HUES64 (cell line): ENCODE results near the gene PDIK1L.

ENCODE experiments used
- H3K27ac ChIP-seq: 2 replicates; pipeline ENCODE4 v1.7.0; 2013; ENCODE audit warnings: low read depth, low read length, inconsistent platforms
- H3K27me3 ChIP-seq: 2 replicates; pipeline ENCODE4 v1.6.1; 2013; ENCODE audit warnings: mild to moderate bottlenecking, low read length; ENCODE audit not compliant: insufficient read depth
- H3K36me3 ChIP-seq: 2 replicates; pipeline ENCODE4 v1.6.1; 2013; ENCODE audit warnings: mild to moderate bottlenecking, low read length; ENCODE audit not compliant: insufficient read depth
- H3K4me1 ChIP-seq: 2 replicates; pipeline ENCODE4 v1.6.1; 2013; ENCODE audit warnings: mild to moderate bottlenecking, low read length, moderate library complexity; ENCODE audit not compliant: insufficient read depth
- H3K4me3 ChIP-seq: 2 replicates; pipeline ENCODE4 v1.5.1; 2013; ENCODE audit warnings: mild to moderate bottlenecking, low read length, moderate library complexity
- H3K9ac ChIP-seq: 2 replicates; pipeline ENCODE4 v1.6.1; 2013; ENCODE audit warnings: mild to moderate bottlenecking, low read depth, low read length
- H3K9me3 ChIP-seq: 2 replicates; pipeline ENCODE4 v1.6.1; 2013; ENCODE audit warnings: low read depth, low read length; ENCODE audit not compliant: insufficient read depth
- WGBS: fragments of 150-250, 120-280 bp; methylation state at CpG from one replicate; pipeline ENCODE4 v1.1.7; 2013; ENCODE audit warnings: missing lambda C conversion rate; 5-methylcytosine and 5-hydroxymethylcytosine counted together

Gene PDIK1L

GRCh38 chr1:26124418-26125331 lies 13.1 kb downstream of the PDIK1L start:
- Histone ChIP-seq H3K36me3 (peaks cover 5% of the 10 kb centered on the region; the same call in 1 of the 2 replicates), H3K9ac (no peak overlapping the region), H3K9me3 (no peaks in the 10 kb centered on the region), H3K4me3 (no peak overlapping the region), H3K27ac (no peak overlapping the region), H3K27me3 (no peaks in the 10 kb centered on the region), H3K4me1 (peaks cover 12% of the 10 kb centered on the region)
- 93% methylated on average over 3 of the region's 4 CpGs for WGBS

GRCh38 chr1:26125382-26125781 lies 13.8 kb downstream of the PDIK1L start:
- Histone ChIP-seq H3K36me3 (peaks cover 4% of the 10 kb centered on the region; the same call in 1 of the 2 replicates), H3K4me1 (peaks cover 12% of the 10 kb centered on the region), H3K4me3 (no peak overlapping the region), H3K9me3 (no peaks in the 10 kb centered on the region), H3K9ac (no peak overlapping the region), H3K27ac (no peak overlapping the region), H3K27me3 (no peaks in the 10 kb centered on the region)

- peaks cover 12% of the 10 kb centered on the region for H3K4me1 ChIP-seq
- peaks cover 2% of the 10 kb centered on the region; the same call in 1 of the 2 replicates for H3K36me3 ChIP-seq
- no peak overlapping the region for H3K27ac ChIP-seq
- 100% methylated on average over 1 of the region's 1 CpG for WGBS
- H3K27me3 ChIP-seq, result no peaks in the 10 kb centered on the region
- no peak overlapping the region for H3K9ac ChIP-seq
- no peak overlapping the region for H3K4me3 ChIP-seq
- no peaks in the 10 kb centered on the region for H3K9me3 ChIP-seq
Observed at GRCh38 chr1:26125946-26126320, 14.3 kb downstream of the PDIK1L start.

GRCh38 chr1:26126321-26127084 lies 14.9 kb downstream of the PDIK1L start:
- Histone ChIP-seq H3K27ac (no peak overlapping the region), H3K4me1 (peaks cover 12% of the 10 kb centered on the region), H3K9ac (no peak overlapping the region)

GRCh38 chr1:26127235-26128163 lies 15.9 kb downstream of the PDIK1L start:
- Histone ChIP-seq H3K4me3 (no peak overlapping the region), H3K27me3 (no peaks in the 10 kb centered on the region), H3K27ac (no peak overlapping the region), H3K9me3 (no peaks in the 10 kb centered on the region), H3K36me3 (0 out of 2 replicates have a peak, but pooled peaks cover 2% of the 10 kb centered on the region), H3K9ac (no peak overlapping the region), H3K4me1 (peaks cover 12% of the 10 kb centered on the region)
- WGBS, result 72% methylated on average over 12 of the region's 13 CpGs

More at GRCh38 chr1:26126321-26127084, 14.9 kb downstream of the PDIK1L start:
- Histone ChIP-seq H3K9me3 (no peaks in the 10 kb centered on the region), H3K36me3 (peaks cover 2% of the 10 kb centered on the region; the same call in 1 of the 2 replicates), H3K4me3 (no peak overlapping the region), H3K27me3 (no peaks in the 10 kb centered on the region)
- WGBS, result 80% methylated on average over 6 of the region's 9 CpGs

- Histone ChIP-seq H3K27ac (no peak overlapping the region), H3K36me3 (no peaks in the 10 kb centered on the region), H3K27me3 (no peaks in the 10 kb centered on the region), H3K4me1 (peaks cover 12% of the 10 kb centered on the region), H3K9ac (no peak overlapping the region), H3K4me3 (no peak overlapping the region), H3K9me3 (no peaks in the 10 kb centered on the region)
- 91% methylated on average over 4 of the region's 4 CpGs for WGBS
Observed at GRCh38 chr1:26129778-26130177, 18.2 kb downstream of the PDIK1L start.

- 76% methylated on average over 1 of the region's 1 CpG for WGBS
- no peak overlapping the region for H3K9ac ChIP-seq
Observed at GRCh38 chr1:26130695-26131094, 19.1 kb downstream of the PDIK1L start.

GRCh38 chr1:26132128-26132833 lies 20.7 kb downstream of the PDIK1L start:
- Histone ChIP-seq H3K36me3 (no peaks in the 10 kb centered on the region), H3K4me1 (peaks cover 4% of the 10 kb centered on the region; the same call in 1 of the 2 replicates), H3K27ac (no peak overlapping the region), H3K9ac (no peak overlapping the region), H3K4me3 (no peak overlapping the region), H3K9me3 (no peaks in the 10 kb centered on the region), H3K27me3 (no peaks in the 10 kb centered on the region)
- WGBS, result 80% methylated on average over 4 of the region's 5 CpGs

More at GRCh38 chr1:26130695-26131094, 19.1 kb downstream of the PDIK1L start:
- no peaks in the 10 kb centered on the region for H3K27me3 ChIP-seq
- no peak overlapping the region for H3K4me3 ChIP-seq
- no peaks in the 10 kb centered on the region for H3K9me3 ChIP-seq
- H3K4me1 ChIP-seq, result peaks cover 12% of the 10 kb centered on the region
- H3K36me3 ChIP-seq, result no peaks in the 10 kb centered on the region
- H3K27ac ChIP-seq, result no peak overlapping the region

GRCh38 chr1:26132834-26133167 lies 21.2 kb downstream of the PDIK1L start:
- Histone ChIP-seq H3K4me3 (no peak overlapping the region), H3K27me3 (no peaks in the 10 kb centered on the region), H3K9me3 (no peaks in the 10 kb centered on the region), H3K9ac (no peak overlapping the region), H3K27ac (no peak overlapping the region), H3K4me1 (no peaks in the 10 kb centered on the region), H3K36me3 (no peaks in the 10 kb centered on the region)
- 90% methylated on average over 2 of the region's 2 CpGs for WGBS

GRCh38 chr1:26134466-26134865 lies 22.8 kb downstream of the PDIK1L start:
- WGBS, result 82% methylated on average over 3 of the region's 3 CpGs
- Histone ChIP-seq H3K4me3 (no peak overlapping the region), H3K9ac (no peak overlapping the region), H3K4me1 (no peaks in the 10 kb centered on the region; the same call in 1 of the 2 replicates), H3K9me3 (no peaks in the 10 kb centered on the region), H3K27me3 (no peaks in the 10 kb centered on the region), H3K27ac (no peak overlapping the region), H3K36me3 (no peaks in the 10 kb centered on the region)
